Umbilical cord (tissue), 2 donors: Measurements from ENCODE around the gene SRP68. TPM values are rescaled to one million over a fixed set of nuclear protein-coding genes. Genes with fewer than 3 reads are reported as not detected.
A peak's percentile ranks its signal among the peaks of the same experiment; 100 is the strongest.

Source experiments
- DNase-seq: peaks from one replicate; pipeline ENCODE4 v3.0.0-alpha.2; 2015; ENCODE audit warnings: low spot score
- total RNA-seq: library from RNA; depleted of rRNA; stranded (reverse); fragments of >200 nt; gene quantifications from one replicate; pipeline ENCODE4 v1.2.3, GENCODE V29; 2014; ENCODE audit warnings: low replicate concordance; ENCODE audit not compliant: insufficient read depth

The SRP68 gene
- total RNA-seq, 1 donor from 2014 or later = 18.3 TPM

- no peak for DNase-seq
Measured at GRCh38 chr17:75998327-75998795, 74.0 kb downstream of the SRP68 start.

- DNase-seq = peak; percentile 69
Measured at GRCh38 chr17:75996665-75997590, 75.4 kb downstream of the SRP68 start.

GRCh38 chr17:75995385-75995925, 76.9 kb downstream of the SRP68 start:
- no peak for DNase-seq

GRCh38 chr17:75994802-75995370, 77.4 kb downstream of the SRP68 start:
- DNase-seq = no peak

- no peak for DNase-seq
Measured at GRCh38 chr17:75991396-75991795, 80.9 kb downstream of the SRP68 start.

Other genes with a start within 250 kb of the SRP68 start
- gene UNC13D, start 228.1 kb downstream of the SRP68 start, total RNA-seq = 8.9 TPM
- 13.7 TPM for gene WBP2, start 217.2 kb downstream of the SRP68 start, total RNA-seq
- gene TRIM47, start 193.9 kb downstream of the SRP68 start, total RNA-seq = 18.8 TPM
- gene TRIM65, start 175.6 kb downstream of the SRP68 start, total RNA-seq = 13.0 TPM
- 34.2 TPM for gene MRPL38, start 167.6 kb downstream of the SRP68 start, total RNA-seq
- gene FBF1, start 131.5 kb downstream of the SRP68 start, total RNA-seq = 6.7 TPM
- gene ACOX1, start 93.4 kb downstream of the SRP68 start, total RNA-seq = 53.0 TPM
- gene TEN1, start 93.3 kb downstream of the SRP68 start, total RNA-seq = not detected
- not detected for gene CDK3, start 71.7 kb downstream of the SRP68 start, total RNA-seq
- gene EVPL, start 45.2 kb downstream of the SRP68 start, total RNA-seq = 13.7 TPM
- gene GALR2, start 2.3 kb upstream of the SRP68 start, total RNA-seq = 6.7 TPM
- gene ZACN, start 6.7 kb upstream of the SRP68 start, total RNA-seq = 1.7 TPM
- gene EXOC7, start 31.3 kb upstream of the SRP68 start, total RNA-seq = 64.5 TPM
- gene FOXJ1, start 68.7 kb upstream of the SRP68 start, total RNA-seq = 0.48 TPM
- gene RNF157, start 168.0 kb upstream of the SRP68 start, total RNA-seq = 0.96 TPM
- gene UBALD2, start 192.8 kb upstream of the SRP68 start, total RNA-seq = 8.2 TPM
- 0.48 TPM for gene QRICH2, start 235.8 kb upstream of the SRP68 start, total RNA-seq